Upper lobe of left lung (tissue), 4 donors: ENCODE measurements around the gene RCBTB2.

Experiments
- EP300 ChIP-seq, 4 donors: sonication (generic); formaldehyde crosslinking; IDR thresholded peaks; one replicate each; pipeline ENCODE4 v1.5.1; 2017; ENCODE audit warnings: antibody characterized with exemption in 4 of 4, control low read depth in 2 of 4
- POLR2A ChIP-seq, 4 donors: fragments of 450-650 bp; IDR thresholded peaks; one replicate each; pipeline ENCODE4 v1.5.1; 2016 to 2017; ENCODE audit warnings: antibody characterized with exemption in 4 of 4, mild to moderate bottlenecking in 2 of 4
- POLR2AphosphoS5 ChIP-seq, 2 donors: sonication (generic); formaldehyde crosslinking; IDR thresholded peaks; one replicate each; pipeline ENCODE4 v1.5.1; 2017; ENCODE audit warnings: antibody characterized with exemption in 2 of 2
- TF ChIP-seq, protein P1 (sequence below), 6 experiments: fragments of 450-650 bp in 4 of 6; fragments of 200-600 bp in 2 of 6; sonication (generic) in 2 of 6; IDR thresholded peaks; one replicate each; pipeline ENCODE4 v1.5.1; 2016 to 2019; ENCODE audit warnings: antibody characterized with exemption in 6 of 6

DNA sequence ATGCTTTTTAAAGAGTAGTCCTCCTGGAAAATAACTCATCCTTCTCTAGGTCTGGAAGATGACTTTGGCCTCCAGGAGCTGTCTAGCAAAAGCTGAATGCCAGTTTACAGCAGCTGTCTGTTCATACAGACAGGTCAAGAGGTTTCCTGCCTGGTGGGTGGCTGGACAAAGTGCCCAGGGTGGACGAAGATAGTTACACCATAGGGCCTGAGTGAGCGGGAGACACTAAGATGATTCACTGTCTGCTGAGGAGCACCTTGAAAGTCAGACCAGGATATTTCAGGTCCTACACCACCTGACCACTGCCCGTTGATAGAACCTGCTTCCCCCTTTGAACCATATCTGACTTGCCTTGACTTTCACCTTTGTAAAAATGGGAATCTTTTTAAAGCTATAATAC, 49.2 kb upstream of the RCBTB2 start:
- TF ChIP-seq, protein P1, sequence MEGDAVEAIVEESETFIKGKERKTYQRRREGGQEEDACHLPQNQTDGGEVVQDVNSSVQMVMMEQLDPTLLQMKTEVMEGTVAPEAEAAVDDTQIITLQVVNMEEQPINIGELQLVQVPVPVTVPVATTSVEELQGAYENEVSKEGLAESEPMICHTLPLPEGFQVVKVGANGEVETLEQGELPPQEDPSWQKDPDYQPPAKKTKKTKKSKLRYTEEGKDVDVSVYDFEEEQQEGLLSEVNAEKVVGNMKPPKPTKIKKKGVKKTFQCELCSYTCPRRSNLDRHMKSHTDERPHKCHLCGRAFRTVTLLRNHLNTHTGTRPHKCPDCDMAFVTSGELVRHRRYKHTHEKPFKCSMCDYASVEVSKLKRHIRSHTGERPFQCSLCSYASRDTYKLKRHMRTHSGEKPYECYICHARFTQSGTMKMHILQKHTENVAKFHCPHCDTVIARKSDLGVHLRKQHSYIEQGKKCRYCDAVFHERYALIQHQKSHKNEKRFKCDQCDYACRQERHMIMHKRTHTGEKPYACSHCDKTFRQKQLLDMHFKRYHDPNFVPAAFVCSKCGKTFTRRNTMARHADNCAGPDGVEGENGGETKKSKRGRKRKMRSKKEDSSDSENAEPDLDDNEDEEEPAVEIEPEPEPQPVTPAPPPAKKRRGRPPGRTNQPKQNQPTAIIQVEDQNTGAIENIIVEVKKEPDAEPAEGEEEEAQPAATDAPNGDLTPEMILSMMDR (IDR thresholded peaks at IDR 0.05), result no peak
- TF ChIP-seq POLR2A (IDR thresholded peaks at IDR 0.05), result no peak
- TF ChIP-seq POLR2AphosphoS5 (IDR thresholded peaks at IDR 0.05), result no peak
- TF ChIP-seq EP300 (IDR thresholded peaks at IDR 0.05), result no peak
